GM12875 (cell line): ENCODE data around the gene PHF19.

Experiments
- H3K4me3 ChIP-seq: one replicate; pipeline ENCODE4 v1.5.1; 2011; ENCODE audit warnings: low read depth, low read length, control low read depth
- TF ChIP-seq, protein P1 (sequence below): IDR thresholded peaks from 2 replicates; pipeline ENCODE4 v1.5.1; 2011; ENCODE audit warnings: low read depth, mild to moderate bottlenecking, control low read depth, inconsistent platforms, low read length, moderate library complexity, borderline replicate concordance; ENCODE audit not compliant: insufficient read depth

PHF19 gene

GRCh38 chr9:120895951-120896350 is 19.0 kb upstream of the PHF19 start:
- TF ChIP-seq, protein P1, sequence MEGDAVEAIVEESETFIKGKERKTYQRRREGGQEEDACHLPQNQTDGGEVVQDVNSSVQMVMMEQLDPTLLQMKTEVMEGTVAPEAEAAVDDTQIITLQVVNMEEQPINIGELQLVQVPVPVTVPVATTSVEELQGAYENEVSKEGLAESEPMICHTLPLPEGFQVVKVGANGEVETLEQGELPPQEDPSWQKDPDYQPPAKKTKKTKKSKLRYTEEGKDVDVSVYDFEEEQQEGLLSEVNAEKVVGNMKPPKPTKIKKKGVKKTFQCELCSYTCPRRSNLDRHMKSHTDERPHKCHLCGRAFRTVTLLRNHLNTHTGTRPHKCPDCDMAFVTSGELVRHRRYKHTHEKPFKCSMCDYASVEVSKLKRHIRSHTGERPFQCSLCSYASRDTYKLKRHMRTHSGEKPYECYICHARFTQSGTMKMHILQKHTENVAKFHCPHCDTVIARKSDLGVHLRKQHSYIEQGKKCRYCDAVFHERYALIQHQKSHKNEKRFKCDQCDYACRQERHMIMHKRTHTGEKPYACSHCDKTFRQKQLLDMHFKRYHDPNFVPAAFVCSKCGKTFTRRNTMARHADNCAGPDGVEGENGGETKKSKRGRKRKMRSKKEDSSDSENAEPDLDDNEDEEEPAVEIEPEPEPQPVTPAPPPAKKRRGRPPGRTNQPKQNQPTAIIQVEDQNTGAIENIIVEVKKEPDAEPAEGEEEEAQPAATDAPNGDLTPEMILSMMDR = no peak
- no peak overlapping the region for H3K4me3 ChIP-seq

DNA sequence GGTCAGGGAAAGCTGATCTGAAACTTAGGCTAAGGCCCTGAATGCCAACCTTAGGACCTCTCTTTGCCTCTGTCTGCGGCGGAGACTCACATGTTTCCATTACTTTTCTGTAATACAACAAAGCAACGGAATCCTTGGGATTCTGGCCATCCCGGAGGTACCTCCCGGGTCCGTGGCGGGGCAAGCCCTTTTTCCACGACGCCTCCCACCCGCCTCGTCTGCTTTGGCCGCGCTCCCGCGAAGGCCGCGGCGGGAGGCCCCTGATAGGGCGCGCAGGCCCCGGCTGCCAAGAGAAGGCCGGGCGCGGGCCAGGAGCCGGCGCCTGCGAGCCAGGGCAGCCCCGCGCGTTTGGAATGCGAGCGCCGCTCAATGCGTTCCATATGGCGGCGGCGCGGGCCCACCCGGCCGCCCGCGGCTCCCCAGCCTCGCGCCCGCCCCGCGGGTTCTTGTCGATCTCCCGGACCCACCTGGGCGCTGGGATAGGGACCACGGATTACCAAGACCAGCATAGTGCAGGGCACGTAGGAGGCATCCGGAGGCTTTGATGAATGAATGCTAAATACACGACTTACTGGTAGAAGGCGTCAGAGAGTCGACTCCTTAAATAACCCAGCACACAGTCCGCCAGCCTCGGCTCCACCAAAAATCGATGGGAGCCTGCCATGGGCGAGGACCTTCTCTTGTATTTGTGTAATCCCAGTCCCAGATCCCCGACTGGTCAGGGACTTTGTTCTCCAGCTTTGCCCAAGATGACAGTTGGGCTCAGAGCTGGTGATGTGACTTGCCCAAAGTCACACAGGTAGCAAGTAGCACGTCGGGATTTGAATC is 17.5 kb upstream of the PHF19 start:
- H3K4me3 ChIP-seq = no peak overlapping the region
- TF ChIP-seq, protein P1 = no peak

- H3K4me3 ChIP-seq = no peak overlapping the region
- TF ChIP-seq, protein P1 = no peak
Observed at GRCh38 chr9:120893611-120894307, 16.8 kb upstream of the PHF19 start.

DNA sequence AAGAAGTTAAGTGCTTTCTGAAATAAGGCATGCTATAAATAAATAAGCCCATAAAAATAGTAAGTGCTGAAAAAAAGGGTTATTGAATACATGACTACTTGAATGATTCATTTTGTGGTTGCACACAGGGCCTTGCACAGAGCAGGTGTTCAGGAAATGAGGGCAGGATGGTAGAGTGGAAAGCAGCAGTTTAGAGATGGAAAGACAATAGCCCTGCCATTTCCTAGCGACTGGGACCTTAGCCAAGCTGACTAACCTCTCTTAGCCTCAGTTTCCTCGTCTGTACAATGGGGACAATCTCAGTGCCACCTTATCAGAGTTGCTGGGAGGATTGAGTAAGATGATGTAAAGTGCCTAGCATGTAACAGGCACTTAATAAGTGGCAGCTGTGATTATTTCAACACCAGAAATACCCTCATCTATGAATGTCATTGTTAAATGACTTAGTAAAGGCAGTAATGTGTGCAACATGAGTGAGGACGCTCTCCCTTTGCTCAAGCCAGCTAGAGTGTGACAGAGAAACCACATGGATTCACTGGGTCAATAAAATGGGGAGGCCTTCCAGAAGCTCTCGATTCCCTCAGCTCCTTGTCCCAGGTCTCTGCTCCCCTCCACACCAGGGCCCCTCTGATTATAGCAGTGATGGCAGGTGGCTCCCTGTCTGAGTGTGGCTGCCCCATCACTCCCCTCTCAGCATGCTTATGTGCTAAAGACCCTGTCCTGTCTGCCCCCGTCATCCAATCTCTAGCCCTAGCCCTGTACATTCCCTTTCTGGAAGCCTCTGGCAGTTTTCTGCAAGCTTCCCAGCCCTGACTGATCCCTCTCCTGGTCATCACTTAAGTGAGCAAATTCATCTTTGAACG is 16.0 kb upstream of the PHF19 start:
- no peak overlapping the region for H3K4me3 ChIP-seq
- TF ChIP-seq, protein P1 = no peak

DNA sequence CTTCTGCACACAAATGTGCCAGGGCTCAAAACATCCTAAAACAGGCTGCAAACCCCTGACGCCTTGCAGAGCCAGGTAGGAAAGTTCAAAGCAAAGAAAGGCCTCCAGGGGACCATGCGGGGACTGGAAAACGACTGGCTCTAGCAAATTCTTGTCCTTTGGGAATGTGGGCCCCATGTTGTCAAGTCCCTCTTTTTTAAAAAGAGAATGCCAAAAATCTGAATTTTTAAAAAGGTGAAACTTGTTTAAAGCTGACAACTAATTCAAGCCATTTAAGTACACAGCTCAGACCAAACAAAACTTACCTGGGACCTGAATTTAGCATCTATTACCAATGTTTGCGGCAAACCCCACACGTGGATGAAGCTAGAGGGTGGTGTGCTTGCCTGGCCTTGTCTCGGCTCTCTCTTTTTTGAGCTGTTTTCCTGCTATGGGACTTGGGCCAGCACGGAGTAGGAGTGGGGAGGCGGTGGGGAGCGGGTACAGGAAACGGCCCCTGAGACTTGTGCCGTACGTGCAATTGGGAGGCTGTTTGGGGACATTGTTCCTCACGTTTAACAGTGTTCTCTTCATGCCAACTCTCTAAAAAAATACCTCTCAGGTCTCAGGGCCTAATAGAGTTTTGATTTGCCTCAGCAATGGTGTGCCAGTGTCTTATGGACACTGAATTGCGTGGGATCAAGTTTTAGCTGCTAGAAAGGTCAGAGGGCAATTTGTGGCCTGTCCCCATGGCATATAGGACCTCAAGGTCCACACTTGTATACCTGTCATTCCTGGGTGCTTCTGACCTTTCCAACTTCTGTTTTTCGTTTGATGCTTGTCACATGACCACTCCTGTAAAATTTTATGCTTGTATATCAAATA is 15.1 kb upstream of the PHF19 start:
- no peak overlapping the region for H3K4me3 ChIP-seq
- TF ChIP-seq, protein P1 = no peak

DNA sequence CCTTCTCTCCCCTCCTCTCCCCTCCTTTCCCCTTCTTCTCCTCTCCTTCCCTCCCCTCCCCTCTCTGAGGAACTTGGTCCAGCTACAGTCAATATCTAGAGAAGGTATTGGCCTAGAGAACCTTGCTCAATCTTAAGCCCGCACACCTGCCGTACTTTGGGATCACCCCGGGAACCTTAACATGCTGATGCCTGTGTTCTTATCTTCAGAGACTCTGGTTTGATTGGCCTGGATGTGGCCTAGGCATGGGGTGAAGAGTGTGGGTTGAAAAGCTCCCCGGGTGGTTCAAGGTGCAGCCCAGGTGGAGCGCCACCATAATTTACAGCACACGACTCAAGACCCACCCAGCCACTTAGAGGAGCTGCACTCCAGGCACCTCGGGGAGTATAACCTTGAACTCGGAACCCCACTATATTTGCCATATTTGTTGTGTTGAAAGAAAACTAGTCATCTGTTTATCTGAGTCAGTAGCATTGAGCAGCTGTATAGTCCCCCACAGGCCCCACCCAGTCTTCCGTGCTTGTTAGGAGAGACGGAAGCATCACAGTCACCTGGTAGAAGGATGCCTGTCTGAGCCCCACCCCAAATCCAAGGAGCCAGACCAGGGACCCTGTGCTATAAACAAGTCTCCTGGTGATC is 14.4 kb upstream of the PHF19 start:
- H3K4me3 ChIP-seq = no peak overlapping the region
- TF ChIP-seq, protein P1 = no peak
